ENCODE results near the gene PKD2.

PKD2 gene

GRCh38 chr4:88041626-88042025 lies 34.2 kb downstream of the PKD2 start:
- Histone ChIP-seq H3K4me3 (ENCODE audit: insufficient read depth in 1 of 2, low read depth in 1 of 2, low read length in 2 of 2) (no peak overlapping the region), H2BK120ac (ENCODE audit: low read depth, low read length) (no peak overlapping the region), H2BK12ac (ENCODE audit: low read length in 2 of 2) (no peak overlapping the region), H3K4ac (ENCODE audit: low read depth in 1 of 2, low read length in 2 of 2) (no peak overlapping the region), H3K36me3 (ENCODE audit: control insufficient read depth in 1 of 2, insufficient read depth in 2 of 2, low read depth in 1 of 2, low read length in 2 of 2) (peaks cover 31 to 98% of the 10 kb centered on the region in 2 experiments), H3K18ac (ENCODE audit: low read depth in 1 of 2, low read length in 2 of 2) (no peak overlapping the region), H3K27ac (ENCODE audit: low read length, poor library complexity, severe bottlenecking) (no peak overlapping the region), H3K4me2 (ENCODE audit: low read length, poor library complexity, severe bottlenecking) (no peak overlapping the region), H3K27me3 (ENCODE audit: control insufficient read depth in 1 of 2, insufficient read depth in 1 of 2, low read length in 2 of 2) (no peaks in the 10 kb centered on the region), H3K14ac (ENCODE audit: low read length in 2 of 2) (no peak overlapping the region), H2BK15ac (ENCODE audit: low read depth, poor library complexity, severe bottlenecking) (no peak overlapping the region), H2BK5ac (ENCODE audit: low read depth, low read length, poor library complexity, severe bottlenecking) (no peak overlapping the region), H2AFZ (ENCODE audit: low read depth, low read length) (no peak overlapping the region), H3K23ac (ENCODE audit: low read length in 2 of 2) (no peak overlapping the region), H3K79me1 (replicated peaks; ENCODE audit: low read length, poor library complexity, severe bottlenecking) (peaks cover 26% of the 10 kb centered on the region), H3K9ac (ENCODE audit: low read length) (no peak overlapping the region), H4K8ac (ENCODE audit: low read length) (no peak overlapping the region), H4K91ac (ENCODE audit: low read length) (no peak overlapping the region), H3K9me3 (ENCODE audit: control insufficient read depth, low read length) (no peaks in the 10 kb centered on the region), H3K4me1 (ENCODE audit: control insufficient read depth, insufficient read depth, low read depth, low read length) (no peaks in the 10 kb centered on the region), H2AK5ac (ENCODE audit: low read length, severe bottlenecking) (no peak overlapping the region)
- no peak for DNase-seq
- 100% methylated on average over 2 of the region's 2 CpGs for WGBS

DNA sequence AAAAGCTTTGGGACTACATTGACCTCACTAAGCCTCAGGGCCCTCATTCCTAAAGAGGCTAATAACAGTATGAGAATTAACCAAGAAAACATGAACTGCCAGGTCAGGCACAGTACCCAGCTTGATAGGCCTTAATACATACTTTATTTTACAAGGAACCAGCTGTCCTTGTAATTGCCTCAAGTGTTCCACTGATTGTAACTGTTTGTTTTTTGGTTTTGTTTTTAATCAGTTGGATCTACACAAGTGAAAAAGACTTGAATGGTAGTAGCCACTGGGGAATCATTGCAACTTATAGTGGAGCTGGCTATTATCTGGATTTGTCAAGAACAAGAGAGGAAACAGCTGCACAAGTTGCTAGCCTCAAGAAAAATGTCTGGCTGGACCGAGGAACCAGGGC lies 35.6 kb downstream of the PKD2 start:
- peaks cover 23% of the 10 kb centered on the region for H3K79me1 ChIP-seq (replicated peaks; ENCODE audit: low read length, poor library complexity, severe bottlenecking)
- H3K9me3 ChIP-seq (ENCODE audit: control insufficient read depth, low read length): no peaks in the 10 kb centered on the region
- H2AK5ac ChIP-seq (ENCODE audit: low read length, severe bottlenecking): no peak overlapping the region
- no peak overlapping the region for H3K27ac ChIP-seq (ENCODE audit: low read length, poor library complexity, severe bottlenecking)
- no peak overlapping the region for H4K8ac ChIP-seq (ENCODE audit: low read length)
- no peak overlapping the region for H3K4me2 ChIP-seq (ENCODE audit: low read length, poor library complexity, severe bottlenecking)
- no peak overlapping the region for H3K14ac ChIP-seq (ENCODE audit: low read length in 2 of 2)
- no peak overlapping the region for H3K4me3 ChIP-seq (ENCODE audit: insufficient read depth in 1 of 2, low read depth in 1 of 2, low read length in 2 of 2)
- H2BK5ac ChIP-seq (ENCODE audit: low read depth, low read length, poor library complexity, severe bottlenecking): no peak overlapping the region
- no peak overlapping the region for H4K91ac ChIP-seq (ENCODE audit: low read length)
- H3K4me1 ChIP-seq (ENCODE audit: control insufficient read depth, insufficient read depth, low read depth, low read length): no peaks in the 10 kb centered on the region
- peaks cover 29 to 93% of the 10 kb centered on the region in 2 experiments for H3K36me3 ChIP-seq (ENCODE audit: control insufficient read depth in 1 of 2, insufficient read depth in 2 of 2, low read depth in 1 of 2, low read length in 2 of 2)
- DNase-seq: no peak
- H2AFZ ChIP-seq (ENCODE audit: low read depth, low read length): no peak overlapping the region
- H3K18ac ChIP-seq (ENCODE audit: low read depth in 1 of 2, low read length in 2 of 2): no peak overlapping the region
- no peak overlapping the region for H3K4ac ChIP-seq (ENCODE audit: low read depth in 1 of 2, low read length in 2 of 2)
- no peak overlapping the region for H2BK12ac ChIP-seq (ENCODE audit: low read length in 2 of 2)
- 81% methylated on average over 1 of the region's 1 CpG for WGBS
- no peak overlapping the region for H3K9ac ChIP-seq (ENCODE audit: low read length)
- H3K23ac ChIP-seq (ENCODE audit: low read length in 2 of 2): no peak overlapping the region
- H2BK120ac ChIP-seq (ENCODE audit: low read depth, low read length): no peak overlapping the region
- no peaks in the 10 kb centered on the region for H3K27me3 ChIP-seq (ENCODE audit: control insufficient read depth in 1 of 2, insufficient read depth in 1 of 2, low read length in 2 of 2)
- H2BK15ac ChIP-seq (ENCODE audit: low read depth, poor library complexity, severe bottlenecking): no peak overlapping the region

- Histone ChIP-seq H3K4me3 (ENCODE audit: insufficient read depth in 1 of 2, low read depth in 1 of 2, low read length in 2 of 2) (no peak overlapping the region), H3K27me3 (ENCODE audit: control insufficient read depth in 1 of 2, insufficient read depth in 1 of 2, low read length in 2 of 2) (no peaks in the 10 kb centered on the region)
- 90% methylated on average over 7 of the region's 8 CpGs for WGBS
Observed at GRCh38 chr4:88043586-88044340, 36.3 kb downstream of the PKD2 start.

GRCh38 chr4:88045021-88045420 lies 37.6 kb downstream of the PKD2 start:
- Histone ChIP-seq H4K8ac (ENCODE audit: low read length) (no peak overlapping the region), H3K27me3 (ENCODE audit: control insufficient read depth in 1 of 2, insufficient read depth in 1 of 2, low read length in 2 of 2) (no peaks in the 10 kb centered on the region)

More at GRCh38 chr4:88043586-88044340, 36.3 kb downstream of the PKD2 start:
- H2AK5ac ChIP-seq (ENCODE audit: low read length, severe bottlenecking): no peak overlapping the region
- peaks cover 26 to 93% of the 10 kb centered on the region in 2 experiments for H3K36me3 ChIP-seq (ENCODE audit: control insufficient read depth in 1 of 2, insufficient read depth in 2 of 2, low read depth in 1 of 2, low read length in 2 of 2)
- H3K14ac ChIP-seq (ENCODE audit: low read length in 2 of 2): no peak overlapping the region
- peaks cover 19% of the 10 kb centered on the region for H3K79me1 ChIP-seq (replicated peaks; ENCODE audit: low read length, poor library complexity, severe bottlenecking)
- H2BK120ac ChIP-seq (ENCODE audit: low read depth, low read length): no peak overlapping the region
- DNase-seq: no peak
- H2BK5ac ChIP-seq (ENCODE audit: low read depth, low read length, poor library complexity, severe bottlenecking): no peak overlapping the region
- no peaks in the 10 kb centered on the region for H3K4me1 ChIP-seq (ENCODE audit: control insufficient read depth, insufficient read depth, low read depth, low read length)
- H3K27ac ChIP-seq (ENCODE audit: low read length, poor library complexity, severe bottlenecking): no peak overlapping the region
- H4K91ac ChIP-seq (ENCODE audit: low read length): no peak overlapping the region
- H2BK15ac ChIP-seq (ENCODE audit: low read depth, poor library complexity, severe bottlenecking): no peak overlapping the region
- no peak overlapping the region for H3K4me2 ChIP-seq (ENCODE audit: low read length, poor library complexity, severe bottlenecking)
- H3K18ac ChIP-seq (ENCODE audit: low read depth in 1 of 2, low read length in 2 of 2): no peak overlapping the region
- no peak overlapping the region for H2BK12ac ChIP-seq (ENCODE audit: low read length in 2 of 2)
- no peak overlapping the region for H3K23ac ChIP-seq (ENCODE audit: low read length in 2 of 2)
- H3K9me3 ChIP-seq (ENCODE audit: control insufficient read depth, low read length): no peaks in the 10 kb centered on the region
- no peak overlapping the region for H3K9ac ChIP-seq (ENCODE audit: low read length)
- H4K8ac ChIP-seq (ENCODE audit: low read length): no peak overlapping the region
- H2AFZ ChIP-seq (ENCODE audit: low read depth, low read length): no peak overlapping the region
- no peak overlapping the region for H3K4ac ChIP-seq (ENCODE audit: low read depth in 1 of 2, low read length in 2 of 2)

More at GRCh38 chr4:88045021-88045420, 37.6 kb downstream of the PKD2 start:
- H3K79me1 ChIP-seq (replicated peaks; ENCODE audit: low read length, poor library complexity, severe bottlenecking): peaks cover 18% of the 10 kb centered on the region
- H2AK5ac ChIP-seq (ENCODE audit: low read length, severe bottlenecking): no peak overlapping the region
- H2BK15ac ChIP-seq (ENCODE audit: low read depth, poor library complexity, severe bottlenecking): no peak overlapping the region
- H3K4ac ChIP-seq (ENCODE audit: low read depth in 1 of 2, low read length in 2 of 2): no peak overlapping the region
- H3K4me3 ChIP-seq (ENCODE audit: insufficient read depth in 1 of 2, low read depth in 1 of 2, low read length in 2 of 2): no peak overlapping the region
- no peak overlapping the region for H2BK5ac ChIP-seq (ENCODE audit: low read depth, low read length, poor library complexity, severe bottlenecking)
- H3K23ac ChIP-seq (ENCODE audit: low read length in 2 of 2): no peak overlapping the region
- no peak overlapping the region for H3K14ac ChIP-seq (ENCODE audit: low read length in 2 of 2)
- H3K9ac ChIP-seq (ENCODE audit: low read length): no peak overlapping the region
- peaks cover 23 to 90% of the 10 kb centered on the region in 2 experiments for H3K36me3 ChIP-seq (ENCODE audit: control insufficient read depth in 1 of 2, insufficient read depth in 2 of 2, low read depth in 1 of 2, low read length in 2 of 2)
- no peak for DNase-seq
- H3K9me3 ChIP-seq (ENCODE audit: control insufficient read depth, low read length): no peaks in the 10 kb centered on the region
- H3K18ac ChIP-seq (ENCODE audit: low read depth in 1 of 2, low read length in 2 of 2): no peak overlapping the region
- H3K4me1 ChIP-seq (ENCODE audit: control insufficient read depth, insufficient read depth, low read depth, low read length): no peaks in the 10 kb centered on the region
- H2BK120ac ChIP-seq (ENCODE audit: low read depth, low read length): no peak overlapping the region
- no peak overlapping the region for H4K91ac ChIP-seq (ENCODE audit: low read length)
- no peak overlapping the region for H2BK12ac ChIP-seq (ENCODE audit: low read length in 2 of 2)
- H3K4me2 ChIP-seq (ENCODE audit: low read length, poor library complexity, severe bottlenecking): no peak overlapping the region
- H2AFZ ChIP-seq (ENCODE audit: low read depth, low read length): no peak overlapping the region
- no peak overlapping the region for H3K27ac ChIP-seq (ENCODE audit: low read length, poor library complexity, severe bottlenecking)

Data from mesenchymal stem cell (in vitro differentiated cells and primary cell).